Spleen (tissue), 7 donors: ENCODE measurements around the gene TCF12.

Experiments
- POLR2A ChIP-seq, 3 donors: fragments of 450-650 bp; IDR thresholded peaks; one replicate each; pipeline ENCODE4 v1.5.1; 2017; ENCODE audit warnings: antibody characterized with exemption in 3 of 3, mild to moderate bottlenecking in 1 of 3
- TF ChIP-seq, protein P1 (sequence below), 11 experiments: fragments of 200-600 bp in 7 of 11; fragments of 450-650 bp in 4 of 11; sonication (generic) in 4 of 11; IDR thresholded peaks in 8 of 11; conservative IDR thresholded peaks in 3 of 11; 1 replicate in 7 of 11; 2 replicates in 4 of 11; pipeline versions ENCODE4 v1.4.0 to v1.8.0; 2016 to 2021; ENCODE audit warnings: antibody characterized with exemption in 11 of 11, inconsistent platforms in 4 of 11, mild to moderate bottlenecking in 1 of 11
- donor health status: DM: no; HTN: no; CAD: no; lungs with moderate emphysema.
- donor health status: DM: no; HTN: no; CAD: no.
- donor health status: DM: no; HTN: no; CAD: no.

DNA sequence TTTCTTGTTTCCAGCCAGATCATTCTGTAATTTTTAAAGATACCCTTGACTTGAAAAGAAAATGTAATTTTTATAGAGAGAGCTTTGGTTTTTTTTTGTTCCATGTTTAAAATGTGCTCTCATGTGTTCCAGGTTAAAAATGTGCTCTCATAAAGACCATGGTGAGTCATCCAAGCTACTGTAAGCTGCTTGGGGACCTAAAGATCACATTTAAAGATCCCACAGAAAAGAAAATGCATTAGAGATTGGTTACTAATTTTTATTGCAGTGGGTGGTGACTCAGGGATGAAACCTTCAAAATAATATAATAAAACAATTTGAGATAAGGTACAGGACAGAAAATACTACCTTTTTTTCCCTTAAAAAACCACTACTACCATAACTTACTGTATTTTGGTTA, 11.0 kb downstream of the TCF12 start:
- TF ChIP-seq, protein P1, sequence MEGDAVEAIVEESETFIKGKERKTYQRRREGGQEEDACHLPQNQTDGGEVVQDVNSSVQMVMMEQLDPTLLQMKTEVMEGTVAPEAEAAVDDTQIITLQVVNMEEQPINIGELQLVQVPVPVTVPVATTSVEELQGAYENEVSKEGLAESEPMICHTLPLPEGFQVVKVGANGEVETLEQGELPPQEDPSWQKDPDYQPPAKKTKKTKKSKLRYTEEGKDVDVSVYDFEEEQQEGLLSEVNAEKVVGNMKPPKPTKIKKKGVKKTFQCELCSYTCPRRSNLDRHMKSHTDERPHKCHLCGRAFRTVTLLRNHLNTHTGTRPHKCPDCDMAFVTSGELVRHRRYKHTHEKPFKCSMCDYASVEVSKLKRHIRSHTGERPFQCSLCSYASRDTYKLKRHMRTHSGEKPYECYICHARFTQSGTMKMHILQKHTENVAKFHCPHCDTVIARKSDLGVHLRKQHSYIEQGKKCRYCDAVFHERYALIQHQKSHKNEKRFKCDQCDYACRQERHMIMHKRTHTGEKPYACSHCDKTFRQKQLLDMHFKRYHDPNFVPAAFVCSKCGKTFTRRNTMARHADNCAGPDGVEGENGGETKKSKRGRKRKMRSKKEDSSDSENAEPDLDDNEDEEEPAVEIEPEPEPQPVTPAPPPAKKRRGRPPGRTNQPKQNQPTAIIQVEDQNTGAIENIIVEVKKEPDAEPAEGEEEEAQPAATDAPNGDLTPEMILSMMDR (IDR thresholded peaks at IDR 0.05 in 8 of 11, conservative IDR thresholded peaks at IDR 0.05 in 3 of 11) = no peak
- no peak for TF ChIP-seq POLR2A (IDR thresholded peaks at IDR 0.05)
